ENCODE measurements around the gene RRAD. TPM values are rescaled to one million over a fixed set of nuclear protein-coding genes. Genes with fewer than 3 reads are reported as not detected.
A peak's percentile ranks its signal among the peaks of the same experiment; 100 is the strongest.

The RRAD gene
- polyA plus RNA-seq, 4 donors: 0.83 to 10.9 (median 3.6) TPM

GRCh38 chr16:66906916-66907836 is 18.2 kb downstream of the RRAD start:
- H3K27ac ChIP-seq (ENCODE audit: low read depth in 1 of 3, low read length in 2 of 3): no peak overlapping the region
- peaks cover 0 to 6% (median 0%) of the 10 kb centered on the region in 3 donors for H3K36me3 ChIP-seq (ENCODE audit: control insufficient read depth in 3 of 3, insufficient read depth in 2 of 3, low read depth in 1 of 3, low read length in 3 of 3)
- peaks cover 3 to 42% (median 8%) of the 10 kb centered on the region in 3 donors for H3K4me1 ChIP-seq (ENCODE audit: control insufficient read depth in 3 of 3, insufficient read depth in 2 of 3, low read depth in 1 of 3, low read length in 2 of 3)
- DNase-seq (peak in 1 of 2 donors; percentile 54), FAIRE-seq (no peak)
- H3K9me3 ChIP-seq (ENCODE audit: control insufficient read depth in 2 of 2, insufficient read depth in 1 of 2, low read depth in 1 of 2, low read length in 1 of 2): no peaks in the 10 kb centered on the region
- no peak overlapping the region for H3K4me3 ChIP-seq (ENCODE audit: low read depth in 1 of 3, low read length in 3 of 3)
- H3K27me3 ChIP-seq (ENCODE audit: control insufficient read depth in 3 of 3, insufficient read depth in 3 of 3, low read length in 3 of 3): no peaks in the 10 kb centered on the region
- WGBS, 3 donors: 66 to 70% (median 68%) methylated on average over 7 of the region's 7 CpGs

- Histone ChIP-seq H3K36me3 (ENCODE audit: control insufficient read depth in 3 of 3, insufficient read depth in 2 of 3, low read depth in 1 of 3, low read length in 3 of 3) (peaks cover 0 to 4% (median 0%) of the 10 kb centered on the region in 3 donors), H3K4me1 (ENCODE audit: control insufficient read depth in 3 of 3, insufficient read depth in 2 of 3, low read depth in 1 of 3, low read length in 2 of 3) (peaks cover 3 to 51% (median 10%) of the 10 kb centered on the region in 3 donors), H3K27ac (ENCODE audit: low read depth in 1 of 3, low read length in 2 of 3) (peak overlapping the region; percentile 33 to 44 (median 40)), H3K27me3 (ENCODE audit: control insufficient read depth in 3 of 3, insufficient read depth in 3 of 3, low read length in 3 of 3) (no peaks in the 10 kb centered on the region), H3K9me3 (ENCODE audit: control insufficient read depth in 2 of 2, insufficient read depth in 1 of 2, low read depth in 1 of 2, low read length in 1 of 2) (no peaks in the 10 kb centered on the region), H3K4me3 (ENCODE audit: low read depth in 1 of 3, low read length in 3 of 3) (no peak overlapping the region)
- FAIRE-seq (no peak), DNase-seq (peak; percentile 94 to 98)
- WGBS, 3 donors: 51 to 65% (median 58%) methylated on average over 11 of the region's 11 CpGs
Measured at GRCh38 chr16:66905633-66906539, 19.4 kb downstream of the RRAD start.

GRCh38 chr16:66904846-66905632 is 20.3 kb downstream of the RRAD start:
- WGBS, 3 donors: 63 to 69% (median 66%) methylated on average over 16 of the region's 16 CpGs
- Histone ChIP-seq H3K27ac (ENCODE audit: low read depth in 1 of 3, low read length in 2 of 3) (peak overlapping the region; percentile 33 to 59 (median 44)), H3K36me3 (ENCODE audit: control insufficient read depth in 3 of 3, insufficient read depth in 2 of 3, low read depth in 1 of 3, low read length in 3 of 3) (peaks cover 0 to 4% (median 0%) of the 10 kb centered on the region in 3 donors), H3K4me1 (ENCODE audit: control insufficient read depth in 3 of 3, insufficient read depth in 2 of 3, low read depth in 1 of 3, low read length in 2 of 3) (peaks cover 8 to 59% (median 14%) of the 10 kb centered on the region in 3 donors), H3K27me3 (ENCODE audit: control insufficient read depth in 3 of 3, insufficient read depth in 3 of 3, low read length in 3 of 3) (no peaks in the 10 kb centered on the region), H3K9me3 (ENCODE audit: control insufficient read depth in 2 of 2, insufficient read depth in 1 of 2, low read depth in 1 of 2, low read length in 1 of 2) (no peaks in the 10 kb centered on the region), H3K4me3 (ENCODE audit: low read depth in 1 of 3, low read length in 3 of 3) (no peak overlapping the region)
- FAIRE-seq (no peak), DNase-seq (peak in 1 of 2 donors; percentile 46)

GRCh38 chr16:66904428-66904845 is 20.9 kb downstream of the RRAD start:
- Histone ChIP-seq H3K27ac (ENCODE audit: low read depth in 1 of 3, low read length in 2 of 3) (peak overlapping the region in 2 of 3 donors; percentile 44 to 59), H3K9me3 (ENCODE audit: control insufficient read depth in 2 of 2, insufficient read depth in 1 of 2, low read depth in 1 of 2, low read length in 1 of 2) (no peaks in the 10 kb centered on the region), H3K4me3 (ENCODE audit: low read depth in 1 of 3, low read length in 3 of 3) (no peak overlapping the region), H3K4me1 (ENCODE audit: control insufficient read depth in 3 of 3, insufficient read depth in 2 of 3, low read depth in 1 of 3, low read length in 2 of 3) (peaks cover 8 to 65% (median 16%) of the 10 kb centered on the region in 3 donors), H3K36me3 (ENCODE audit: control insufficient read depth in 3 of 3, insufficient read depth in 2 of 3, low read depth in 1 of 3, low read length in 3 of 3) (peaks cover 0 to 4% (median 0%) of the 10 kb centered on the region in 3 donors), H3K27me3 (ENCODE audit: control insufficient read depth in 3 of 3, insufficient read depth in 3 of 3, low read length in 3 of 3) (no peaks in the 10 kb centered on the region)
- DNase-seq (no peak), FAIRE-seq (no peak)
- 89 to 93% (median 90%) methylated on average over 13 of the region's 13 CpGs for WGBS, 3 donors

GRCh38 chr16:66903544-66904427 is 21.5 kb downstream of the RRAD start:
- Histone ChIP-seq H3K27me3 (ENCODE audit: control insufficient read depth in 3 of 3, insufficient read depth in 3 of 3, low read length in 3 of 3) (no peaks in the 10 kb centered on the region), H3K36me3 (ENCODE audit: control insufficient read depth in 3 of 3, insufficient read depth in 2 of 3, low read depth in 1 of 3, low read length in 3 of 3) (peaks cover 0 to 4% (median 0%) of the 10 kb centered on the region in 3 donors), H3K4me3 (ENCODE audit: low read depth in 1 of 3, low read length in 3 of 3) (no peak overlapping the region), H3K27ac (ENCODE audit: low read depth in 1 of 3, low read length in 2 of 3) (peak overlapping the region in 2 of 3 donors; percentile 44 to 53), H3K9me3 (ENCODE audit: control insufficient read depth in 2 of 2, insufficient read depth in 1 of 2, low read depth in 1 of 2, low read length in 1 of 2) (no peaks in the 10 kb centered on the region), H3K4me1 (ENCODE audit: control insufficient read depth in 3 of 3, insufficient read depth in 2 of 3, low read depth in 1 of 3, low read length in 2 of 3) (peaks cover 8 to 72% (median 19%) of the 10 kb centered on the region in 3 donors)
- FAIRE-seq (no peak), DNase-seq (peak in 1 of 2 donors; percentile 43)
- WGBS, 3 donors: 55 to 76% (median 63%) methylated on average over 11 of the region's 11 CpGs

- FAIRE-seq (no peak), DNase-seq (no peak)
- Histone ChIP-seq H3K4me1 (ENCODE audit: control insufficient read depth in 3 of 3, insufficient read depth in 2 of 3, low read depth in 1 of 3, low read length in 2 of 3) (peaks cover 8 to 78% (median 19%) of the 10 kb centered on the region in 3 donors), H3K4me3 (ENCODE audit: low read depth in 1 of 3, low read length in 3 of 3) (no peak overlapping the region), H3K27me3 (ENCODE audit: control insufficient read depth in 3 of 3, insufficient read depth in 3 of 3, low read length in 3 of 3) (no peaks in the 10 kb centered on the region), H3K9me3 (ENCODE audit: control insufficient read depth in 2 of 2, insufficient read depth in 1 of 2, low read depth in 1 of 2, low read length in 1 of 2) (no peaks in the 10 kb centered on the region), H3K27ac (ENCODE audit: low read depth in 1 of 3, low read length in 2 of 3) (peak overlapping the region in 1 of 3 donors; percentile 18), H3K36me3 (ENCODE audit: control insufficient read depth in 3 of 3, insufficient read depth in 2 of 3, low read depth in 1 of 3, low read length in 3 of 3) (peaks cover 0 to 4% (median 0%) of the 10 kb centered on the region in 3 donors)
- WGBS, 3 donors: 69 to 81% (median 78%) methylated on average over 14 of the region's 14 CpGs
Measured at GRCh38 chr16:66902648-66903543, 22.4 kb downstream of the RRAD start.
